Activated naive CD8-positive, alpha-beta T cell (primary cell): Measurements from ENCODE around the gene UBR4.
A peak's percentile ranks its signal among the peaks of the same experiment; 100 is the strongest.
"Not testable (repeated sequence)": the region's sequence is repeated elsewhere in the genome, so short reads cannot be mapped to it uniquely, and the experiment has no call there.

Experiments used
- H3K27ac Mint-ChIP-seq: one replicate; pipeline ENCODE4 v1.8.0; 2021; ENCODE audit warnings: mixed read lengths
- H3K27me3 Mint-ChIP-seq: one replicate; pipeline ENCODE4 v1.8.0; 2021; ENCODE audit warnings: mixed read lengths
- H3K36me3 Mint-ChIP-seq: one replicate; pipeline ENCODE4 v1.8.0; 2021; ENCODE audit warnings: mixed read lengths
- H3K4me1 Mint-ChIP-seq: one replicate; pipeline ENCODE4 v1.8.0; 2021; ENCODE audit warnings: low read depth, mixed read lengths
- H3K4me3 Mint-ChIP-seq: one replicate; pipeline ENCODE4 v1.8.0; 2021; ENCODE audit warnings: mild to moderate bottlenecking, mixed read lengths
- H3K9me3 Mint-ChIP-seq: one replicate; pipeline ENCODE4 v1.8.0; 2021; ENCODE audit warnings: low read depth, mixed read lengths

UBR4 gene

DNA sequence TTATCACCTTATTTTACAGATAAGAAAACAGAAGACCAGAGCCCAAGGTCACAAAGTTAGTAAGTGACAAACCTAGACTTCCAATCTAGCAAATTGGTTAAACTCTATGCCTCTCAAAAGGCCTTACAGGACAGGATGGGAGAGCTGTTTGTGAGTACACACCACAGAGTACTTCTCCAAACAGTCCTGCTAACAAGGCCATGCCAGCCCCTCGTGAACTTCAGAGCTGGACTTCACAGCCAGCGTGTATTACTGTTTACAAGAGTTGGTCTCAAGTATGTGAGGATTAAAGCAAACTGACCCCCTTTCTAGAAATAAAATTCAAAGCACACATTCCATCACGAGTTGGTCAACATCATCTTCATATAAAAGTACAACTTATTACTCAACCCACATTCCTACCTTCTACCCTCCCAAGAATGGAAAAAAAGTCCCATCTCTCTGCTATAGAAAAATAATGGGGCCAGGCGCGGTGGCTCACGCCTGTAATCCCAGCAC is 19.8 kb upstream of the UBR4 start:
- Mint-ChIP-seq H3K4me1 (no peaks in the 10 kb centered on the region), H3K4me3 (no peak overlapping the region), H3K27ac (no peak overlapping the region), H3K27me3 (no peaks in the 10 kb centered on the region), H3K9me3 (no peaks in the 10 kb centered on the region), H3K36me3 (no peaks in the 10 kb centered on the region)

GRCh38 chr1:19229229-19229628 is 19.2 kb upstream of the UBR4 start:
- H3K4me3 Mint-ChIP-seq: no peak overlapping the region
- H3K9me3 Mint-ChIP-seq: no peaks in the 10 kb centered on the region
- H3K36me3 Mint-ChIP-seq: peaks cover 5% of the 10 kb centered on the region
- H3K27me3 Mint-ChIP-seq: no peaks in the 10 kb centered on the region
- H3K4me1 Mint-ChIP-seq: no peaks in the 10 kb centered on the region
- no peak overlapping the region for H3K27ac Mint-ChIP-seq

DNA sequence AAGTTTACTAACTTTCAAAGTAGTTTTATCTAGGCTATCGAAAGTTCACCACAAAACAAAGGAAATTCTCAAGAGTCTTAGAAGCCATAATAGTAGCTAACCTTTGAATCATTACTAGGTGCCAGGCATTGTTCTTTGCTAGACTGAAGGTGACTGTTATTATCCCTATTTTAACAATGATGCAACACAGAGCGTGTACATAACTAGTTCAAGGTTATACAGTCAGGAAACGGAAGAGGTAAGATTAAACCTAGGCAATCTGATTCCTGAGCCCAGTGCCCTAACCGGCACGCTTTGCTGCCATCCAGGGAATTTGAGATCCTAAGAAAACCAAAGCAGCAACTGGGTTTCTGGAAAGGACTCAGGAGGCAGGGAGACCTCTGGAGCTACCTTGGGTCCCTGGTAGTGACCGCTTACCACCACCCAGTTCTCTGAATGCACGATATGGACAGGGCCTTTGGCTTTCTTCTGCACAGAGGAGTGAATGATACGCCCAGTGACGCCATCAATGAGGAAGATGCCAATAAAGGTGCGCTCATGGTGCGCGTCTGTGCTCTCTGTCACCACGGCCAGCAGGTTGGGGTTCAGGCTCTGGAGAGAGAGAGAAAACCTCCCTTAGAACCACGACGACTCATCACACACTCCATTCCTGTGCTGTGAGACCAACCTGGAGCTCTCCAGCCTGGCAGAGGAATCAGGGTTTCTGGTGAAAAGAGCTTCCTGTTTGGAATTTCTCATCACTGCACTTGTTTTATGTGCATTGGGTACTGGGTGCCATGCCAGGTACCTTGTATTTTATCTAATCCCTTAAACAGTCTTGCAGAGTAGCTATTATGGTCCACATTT is 13.1 kb upstream of the UBR4 start:
- no peaks in the 10 kb centered on the region for H3K27me3 Mint-ChIP-seq
- H3K4me3 Mint-ChIP-seq: no peak overlapping the region
- peak overlapping the region; percentile 46 for H3K27ac Mint-ChIP-seq
- H3K4me1 Mint-ChIP-seq: peaks cover 12% of the 10 kb centered on the region
- peaks cover 13% of the 10 kb centered on the region for H3K36me3 Mint-ChIP-seq
- no peaks in the 10 kb centered on the region for H3K9me3 Mint-ChIP-seq

- peaks cover 13% of the 10 kb centered on the region for H3K36me3 Mint-ChIP-seq
- H3K4me3 Mint-ChIP-seq: no peak overlapping the region
- no peaks in the 10 kb centered on the region for H3K27me3 Mint-ChIP-seq
- H3K9me3 Mint-ChIP-seq: no peaks in the 10 kb centered on the region
- H3K4me1 Mint-ChIP-seq: peaks cover 12% of the 10 kb centered on the region
- H3K27ac Mint-ChIP-seq: no peak overlapping the region
These were observed 12.5 kb upstream of the UBR4 start for GRCh38 chr1:19222573-19222972.

GRCh38 chr1:19220991-19221390 is 10.9 kb upstream of the UBR4 start:
- H3K9me3 Mint-ChIP-seq: no peaks in the 10 kb centered on the region
- peaks cover 12% of the 10 kb centered on the region for H3K4me1 Mint-ChIP-seq
- H3K4me3 Mint-ChIP-seq: no peak overlapping the region
- H3K36me3 Mint-ChIP-seq: peaks cover 13% of the 10 kb centered on the region
- H3K27ac Mint-ChIP-seq: peak overlapping the region; percentile 64
- H3K27me3 Mint-ChIP-seq: no peaks in the 10 kb centered on the region

DNA sequence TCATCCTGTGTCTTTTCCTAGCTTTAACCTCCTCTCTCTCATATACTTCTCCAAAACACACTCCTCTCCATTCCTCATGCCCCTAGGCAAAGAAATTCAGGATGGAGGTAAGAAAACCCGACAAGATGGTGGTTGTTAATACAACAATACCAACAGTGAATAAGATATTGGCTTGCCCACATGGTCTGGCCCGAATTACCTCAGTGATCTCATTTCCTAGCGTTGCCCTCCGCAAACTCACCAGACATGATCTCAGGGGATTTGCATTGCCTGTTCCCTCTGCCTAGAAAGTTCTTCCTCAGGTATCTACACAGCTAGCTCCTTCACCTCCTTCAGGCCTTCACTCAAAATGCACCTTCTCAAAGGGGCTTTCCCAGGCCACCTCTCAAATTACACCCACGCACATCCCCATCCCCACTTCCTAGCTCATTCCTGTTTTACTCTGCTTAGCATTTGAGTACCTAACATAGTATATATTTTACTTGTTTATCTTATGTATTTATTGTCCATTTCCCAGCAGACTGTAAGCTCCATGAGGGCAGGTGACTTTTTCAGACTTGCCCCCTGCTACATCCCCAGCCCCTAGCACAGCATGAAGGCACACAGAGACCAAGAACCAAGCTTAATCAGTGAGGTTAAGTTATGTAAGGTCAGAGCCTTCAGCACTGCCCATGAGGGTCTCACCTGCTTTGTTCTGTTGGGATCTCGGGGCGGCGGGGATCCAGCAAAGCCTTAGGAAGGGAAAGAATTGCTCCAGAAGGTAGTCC is 10.2 kb upstream of the UBR4 start:
- Mint-ChIP-seq H3K27ac (peak overlapping the region; percentile 64), H3K27me3 (no peaks in the 10 kb centered on the region), H3K9me3 (no peaks in the 10 kb centered on the region), H3K4me3 (no peak overlapping the region), H3K4me1 (peaks cover 14% of the 10 kb centered on the region), H3K36me3 (peaks cover 13% of the 10 kb centered on the region)

- no peaks in the 10 kb centered on the region for H3K27me3 Mint-ChIP-seq
- H3K36me3 Mint-ChIP-seq: peaks cover 10% of the 10 kb centered on the region
- H3K27ac Mint-ChIP-seq: peak overlapping the region; percentile 64
- H3K4me1 Mint-ChIP-seq: peaks cover 16% of the 10 kb centered on the region
- H3K4me3 Mint-ChIP-seq: no peak overlapping the region
- no peaks in the 10 kb centered on the region for H3K9me3 Mint-ChIP-seq
These were observed 9.4 kb upstream of the UBR4 start for GRCh38 chr1:19219451-19219850.

DNA sequence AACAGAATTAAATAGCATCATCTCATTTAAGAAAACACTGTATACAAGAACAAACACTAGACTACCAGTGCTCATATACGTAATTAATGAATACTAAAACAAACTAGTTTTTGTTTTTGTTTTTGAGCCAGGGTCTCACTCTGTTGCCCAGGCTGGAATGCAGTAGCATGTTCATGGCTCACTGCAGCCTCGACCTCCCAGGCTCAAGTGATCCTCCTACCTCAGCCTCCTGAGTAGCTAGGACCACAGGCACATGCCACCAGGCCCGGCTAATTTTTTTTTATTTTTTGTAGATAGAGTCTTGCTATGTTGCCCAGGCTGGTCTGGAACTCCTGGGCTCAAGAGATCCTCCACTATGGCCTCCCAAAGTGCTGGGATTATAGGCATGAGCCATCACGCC is 6.5 kb upstream of the UBR4 start:
- not testable (repeated sequence) for H3K9me3 Mint-ChIP-seq, H3K36me3 Mint-ChIP-seq, H3K4me3 Mint-ChIP-seq, H3K27me3 Mint-ChIP-seq
- peaks cover 39% of the 10 kb centered on the region for H3K4me1 Mint-ChIP-seq
- peak overlapping the region; percentile 41 for H3K27ac Mint-ChIP-seq

GRCh38 chr1:19213580-19213979 is 3.5 kb upstream of the UBR4 start:
- H3K36me3 Mint-ChIP-seq: no peaks in the 10 kb centered on the region
- H3K27ac Mint-ChIP-seq: peak overlapping the region; percentile 85
- H3K4me3 Mint-ChIP-seq: peak overlapping the region; percentile 1
- no peaks in the 10 kb centered on the region for H3K27me3 Mint-ChIP-seq
- H3K4me1 Mint-ChIP-seq: peaks cover 44% of the 10 kb centered on the region
- no peaks in the 10 kb centered on the region for H3K9me3 Mint-ChIP-seq

- peak overlapping the region; percentile 99 for H3K4me3 Mint-ChIP-seq
- H3K9me3 Mint-ChIP-seq: no peaks in the 10 kb centered on the region
- H3K27ac Mint-ChIP-seq: peak overlapping the region; percentile 73
- H3K4me1 Mint-ChIP-seq: peaks cover 54% of the 10 kb centered on the region
- no peaks in the 10 kb centered on the region for H3K36me3 Mint-ChIP-seq
- no peaks in the 10 kb centered on the region for H3K27me3 Mint-ChIP-seq
These were observed 2.1 kb upstream of the UBR4 start for GRCh38 chr1:19212167-19212566.

GRCh38 chr1:19210772-19211549 is 895 bp upstream of the UBR4 start:
- peaks cover 61% of the 10 kb centered on the region for H3K4me1 Mint-ChIP-seq
- peak overlapping the region; percentile 99 for H3K4me3 Mint-ChIP-seq
- no peaks in the 10 kb centered on the region for H3K27me3 Mint-ChIP-seq
- peaks cover 5% of the 10 kb centered on the region for H3K36me3 Mint-ChIP-seq
- H3K27ac Mint-ChIP-seq: peak overlapping the region; percentile 99
- H3K9me3 Mint-ChIP-seq: no peaks in the 10 kb centered on the region

GRCh38 chr1:19209439-19209989 is 552 bp downstream of the UBR4 start:
- Mint-ChIP-seq H3K4me3 (peak overlapping the region; percentile 99), H3K4me1 (peaks cover 72% of the 10 kb centered on the region), H3K36me3 (peaks cover 7% of the 10 kb centered on the region), H3K27ac (peak overlapping the region; percentile 94), H3K27me3 (no peaks in the 10 kb centered on the region), H3K9me3 (no peaks in the 10 kb centered on the region)

DNA sequence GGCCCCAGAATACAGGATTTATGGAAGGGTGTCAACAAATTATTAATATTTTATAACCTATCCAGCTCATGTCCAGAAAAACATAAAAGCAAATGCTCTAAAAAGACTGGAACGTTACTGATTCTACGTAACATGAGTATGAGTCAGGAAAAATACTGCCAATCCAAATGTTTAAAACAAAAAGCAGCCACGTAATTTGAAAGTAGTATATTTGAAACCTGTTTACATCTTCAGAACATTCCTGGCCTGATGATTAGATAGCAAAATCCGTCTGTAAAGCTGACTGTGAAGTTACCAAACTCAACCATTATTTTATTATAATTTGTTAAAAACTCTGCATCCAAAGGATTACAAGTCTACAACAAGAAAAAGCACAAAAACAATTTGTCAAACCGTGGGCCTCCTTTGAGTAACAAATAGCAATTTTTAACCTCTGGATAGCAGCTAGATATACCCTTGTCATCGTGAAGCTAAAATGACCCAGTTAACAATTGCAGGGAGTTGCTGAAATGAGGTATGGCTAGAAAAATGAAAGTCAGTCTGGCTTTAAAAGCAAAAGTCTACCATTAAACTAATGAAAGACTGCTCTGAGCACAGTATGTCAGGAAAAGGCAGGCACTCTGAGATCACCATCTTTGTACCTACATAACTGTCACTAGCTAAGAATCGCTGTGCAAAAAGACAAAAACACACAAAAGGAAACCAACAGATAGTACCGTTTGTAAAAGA is 1.2 kb downstream of the UBR4 start:
- Mint-ChIP-seq H3K4me3 (peak overlapping the region; percentile 99), H3K9me3 (no peaks in the 10 kb centered on the region), H3K27ac (peak overlapping the region; percentile 94), H3K4me1 (peaks cover 75% of the 10 kb centered on the region), H3K36me3 (peaks cover 7% of the 10 kb centered on the region), H3K27me3 (no peaks in the 10 kb centered on the region)

- peak overlapping the region; percentile 60 for H3K4me3 Mint-ChIP-seq
- no peaks in the 10 kb centered on the region for H3K27me3 Mint-ChIP-seq
- H3K4me1 Mint-ChIP-seq: peaks cover 73% of the 10 kb centered on the region
- H3K9me3 Mint-ChIP-seq: no peaks in the 10 kb centered on the region
- H3K36me3 Mint-ChIP-seq: peaks cover 7% of the 10 kb centered on the region
- H3K27ac Mint-ChIP-seq: peak overlapping the region; percentile 69
These were observed 3.1 kb downstream of the UBR4 start for GRCh38 chr1:19206947-19207346.
